Sigmoid colon (tissue), 4 donors: ENCODE data around the gene LUZP4.
"Not testable (repeated sequence)": the region's sequence is repeated elsewhere in the genome, so short reads cannot be mapped to it uniquely, and the experiment has no call there.

Source experiments
- POLR2AphosphoS5 ChIP-seq, 4 donors: sonication (generic); formaldehyde crosslinking; IDR thresholded peaks; one replicate each; pipeline ENCODE4 v1.6.1; 2017; ENCODE audit warnings: antibody characterized with exemption in 4 of 4
- TF ChIP-seq, protein P1 (sequence below), 4 experiments: fragments of 450-650 bp in 3 of 4; fragments of 200-600 bp in 1 of 4; IDR thresholded peaks; one replicate each; pipeline ENCODE4 v1.5.1; 2016 to 2019; ENCODE audit warnings: antibody characterized with exemption in 4 of 4, mild to moderate bottlenecking in 3 of 4, moderate library complexity in 2 of 4

- TF ChIP-seq, protein P1, sequence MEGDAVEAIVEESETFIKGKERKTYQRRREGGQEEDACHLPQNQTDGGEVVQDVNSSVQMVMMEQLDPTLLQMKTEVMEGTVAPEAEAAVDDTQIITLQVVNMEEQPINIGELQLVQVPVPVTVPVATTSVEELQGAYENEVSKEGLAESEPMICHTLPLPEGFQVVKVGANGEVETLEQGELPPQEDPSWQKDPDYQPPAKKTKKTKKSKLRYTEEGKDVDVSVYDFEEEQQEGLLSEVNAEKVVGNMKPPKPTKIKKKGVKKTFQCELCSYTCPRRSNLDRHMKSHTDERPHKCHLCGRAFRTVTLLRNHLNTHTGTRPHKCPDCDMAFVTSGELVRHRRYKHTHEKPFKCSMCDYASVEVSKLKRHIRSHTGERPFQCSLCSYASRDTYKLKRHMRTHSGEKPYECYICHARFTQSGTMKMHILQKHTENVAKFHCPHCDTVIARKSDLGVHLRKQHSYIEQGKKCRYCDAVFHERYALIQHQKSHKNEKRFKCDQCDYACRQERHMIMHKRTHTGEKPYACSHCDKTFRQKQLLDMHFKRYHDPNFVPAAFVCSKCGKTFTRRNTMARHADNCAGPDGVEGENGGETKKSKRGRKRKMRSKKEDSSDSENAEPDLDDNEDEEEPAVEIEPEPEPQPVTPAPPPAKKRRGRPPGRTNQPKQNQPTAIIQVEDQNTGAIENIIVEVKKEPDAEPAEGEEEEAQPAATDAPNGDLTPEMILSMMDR (IDR thresholded peaks at IDR 0.05), result not testable (repeated sequence)
- TF ChIP-seq POLR2AphosphoS5 (IDR thresholded peaks at IDR 0.05), result not testable (repeated sequence)
These were observed 57.2 kb downstream of the LUZP4 start for GRCh38 chrX:115346738-115347137.
